HG03159 (cell line): Measurements from ENCODE around the gene UST.
"Not testable (repeated sequence)": the region's sequence is repeated elsewhere in the genome, so short reads cannot be mapped to it uniquely, and the experiment has no call there.

Experiments used
- ATAC-seq: cut with Tn5 transposase; IDR thresholded peaks from one replicate; pipeline ENCODE4 v1.9.1; 2021; ENCODE audit warnings: mild to moderate bottlenecking, moderate library complexity; ENCODE audit not compliant: unreplicated experiment

The UST gene

DNA sequence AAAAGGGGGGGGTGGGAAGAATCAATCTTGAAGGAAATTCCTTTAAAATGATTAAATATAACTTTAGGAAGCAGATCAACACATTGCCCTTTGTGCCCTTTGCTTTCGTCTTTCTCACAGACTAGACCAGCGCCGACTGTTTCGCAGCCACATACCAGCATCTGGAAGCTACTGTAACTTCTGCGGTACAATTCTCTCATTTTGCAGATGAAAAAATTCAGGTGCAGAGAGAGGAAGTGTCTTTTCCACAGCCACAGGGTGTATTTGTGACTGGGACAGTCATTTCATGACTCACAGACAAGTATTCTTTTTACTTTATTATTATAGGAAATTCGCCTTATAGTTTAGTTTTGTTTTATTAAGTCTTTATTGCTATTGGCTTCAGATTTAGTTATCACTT is 84.2 kb downstream of the UST start:
- no peak for ATAC-seq

DNA sequence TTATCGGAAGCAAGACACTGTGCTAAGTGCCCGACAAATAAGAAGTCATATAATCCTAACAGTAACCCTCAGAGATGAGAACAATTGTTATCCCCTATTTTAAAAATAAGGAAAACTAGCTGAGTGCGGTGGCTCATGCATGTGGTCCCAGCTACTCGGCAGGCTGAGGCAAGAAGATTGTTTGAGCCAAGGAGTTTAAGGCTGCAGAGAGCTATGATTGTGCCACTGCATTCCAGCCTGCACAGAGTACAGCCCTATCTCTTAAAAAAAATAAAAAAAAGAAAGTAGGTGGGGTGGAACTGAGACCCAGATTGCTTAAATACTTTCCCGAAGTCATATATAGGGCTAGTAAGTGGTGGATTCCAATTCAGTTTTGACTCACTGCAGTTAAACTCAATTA is 84.7 kb downstream of the UST start:
- no peak for ATAC-seq

GRCh38 chr6:148835920-148836441 is 89.2 kb downstream of the UST start:
- ATAC-seq: no peak

- no peak for ATAC-seq
These were observed 89.9 kb downstream of the UST start for GRCh38 chr6:148836751-148837150.

- no peak for ATAC-seq
These were observed 91.1 kb downstream of the UST start for GRCh38 chr6:148837941-148838340.

DNA sequence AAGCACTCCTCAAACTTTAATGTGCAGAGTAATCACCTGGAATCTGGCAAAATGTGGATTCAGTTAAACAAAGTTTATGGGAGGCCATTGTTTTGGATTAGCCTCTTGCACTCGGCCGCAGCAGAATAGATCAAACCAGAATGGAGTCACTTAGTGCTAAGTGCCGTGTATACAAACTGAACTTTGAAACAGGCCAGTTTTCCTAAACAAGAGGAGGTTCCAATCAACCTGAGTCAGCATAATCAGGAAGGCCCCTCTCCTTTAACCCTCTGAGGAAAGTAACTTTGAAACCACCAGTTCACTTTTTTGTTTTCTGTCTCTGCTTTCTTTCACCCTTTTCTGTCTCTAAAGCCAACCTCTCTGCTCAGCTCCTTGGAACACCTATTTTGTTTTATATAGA is 92.2 kb downstream of the UST start:
- no peak for ATAC-seq

- no peak for ATAC-seq
These were observed 93.4 kb downstream of the UST start for GRCh38 chr6:148840256-148840655.

- ATAC-seq: no peak
These were observed 95.6 kb downstream of the UST start for GRCh38 chr6:148842296-148843019.

DNA sequence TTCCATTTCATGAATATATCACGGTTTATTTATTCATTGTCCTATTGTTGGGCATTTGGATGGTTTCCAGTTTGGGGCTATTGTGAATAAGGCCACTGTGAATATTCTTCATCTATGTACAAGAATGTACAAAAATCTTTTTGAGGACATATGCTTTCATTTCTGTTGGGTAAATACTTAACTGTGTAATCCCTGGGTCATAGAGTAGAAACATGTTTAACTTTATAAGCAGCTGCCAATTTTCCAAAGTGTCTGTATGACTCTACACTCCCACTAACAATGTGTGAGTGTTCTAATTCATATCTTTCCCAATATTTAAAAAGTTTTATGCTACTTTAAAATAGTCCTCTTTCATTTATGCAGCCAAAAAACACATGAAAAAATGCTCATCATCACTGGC is 98.6 kb downstream of the UST start:
- ATAC-seq: no peak

DNA sequence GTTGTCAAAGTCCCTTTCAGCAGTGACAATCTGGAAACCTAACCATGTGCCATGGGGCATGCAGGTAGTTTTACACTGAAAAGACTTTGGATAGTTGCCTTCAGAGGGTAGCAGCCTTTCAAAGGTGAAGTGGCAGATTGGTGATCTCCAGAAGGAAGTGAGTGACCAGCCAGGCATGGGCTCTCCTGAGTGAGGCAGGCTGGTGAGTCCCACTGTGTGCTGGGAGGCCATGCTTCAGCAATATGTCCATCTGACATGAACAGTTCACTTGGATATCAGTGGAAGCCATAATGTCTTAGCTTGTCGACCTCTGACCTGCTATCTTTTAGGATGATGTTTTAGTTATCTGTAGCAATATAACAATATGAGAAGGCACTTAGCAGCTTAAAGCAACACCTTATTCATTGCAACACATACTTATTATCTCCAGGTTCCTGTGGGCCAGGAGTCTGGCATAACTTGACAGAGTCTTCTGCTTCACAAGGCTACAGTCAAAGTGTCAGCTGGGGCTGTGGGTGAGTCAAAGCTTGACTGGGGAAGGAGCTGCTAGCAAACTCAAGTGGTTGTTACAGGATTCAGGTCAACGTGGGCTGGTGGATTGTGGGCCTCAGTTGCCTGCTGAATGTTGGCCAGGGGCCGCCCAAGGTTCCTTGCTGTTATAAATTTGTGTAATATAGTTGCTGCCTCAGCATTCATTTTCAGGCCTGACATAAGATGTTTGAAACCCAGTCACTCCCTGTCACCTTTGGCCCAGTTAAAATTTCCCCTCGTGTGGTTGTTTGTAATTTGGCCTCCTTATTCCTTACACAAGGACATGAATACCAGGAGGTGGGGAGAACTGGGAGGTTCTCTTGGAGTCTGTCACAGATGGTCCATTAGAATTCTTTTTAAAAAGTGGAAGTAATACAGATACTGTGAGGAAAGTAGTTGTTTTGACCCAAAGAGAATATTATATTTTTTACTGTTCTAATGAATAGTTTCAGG is 100.2 kb downstream of the UST start:
- ATAC-seq: no peak

- ATAC-seq: no peak
These were observed 102.1 kb downstream of the UST start for GRCh38 chr6:148848915-148849314.

DNA sequence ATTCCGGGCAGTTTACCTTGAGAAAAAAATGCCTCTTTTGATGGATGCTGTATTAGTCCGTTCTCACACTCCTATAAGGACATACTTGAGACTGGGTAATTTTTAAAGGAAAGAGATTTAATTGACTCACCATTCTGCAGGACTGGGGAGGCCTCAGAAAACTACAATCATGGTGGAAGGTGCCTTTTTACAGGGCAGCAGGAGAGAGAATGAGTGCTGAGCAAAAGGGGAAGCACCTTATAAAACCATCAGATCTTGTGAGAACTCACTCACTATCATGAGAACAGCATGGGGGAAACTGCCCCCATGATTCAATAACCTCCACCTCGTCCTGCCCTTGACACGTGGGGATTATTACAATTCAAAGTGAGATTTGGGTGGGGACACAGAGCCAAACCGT is 102.6 kb downstream of the UST start:
- ATAC-seq: not testable (repeated sequence)

- ATAC-seq: no peak
These were observed 104.1 kb downstream of the UST start for GRCh38 chr6:148850964-148851363.

GRCh38 chr6:148851683-148852556 is 105.1 kb downstream of the UST start:
- ATAC-seq: no peak

DNA sequence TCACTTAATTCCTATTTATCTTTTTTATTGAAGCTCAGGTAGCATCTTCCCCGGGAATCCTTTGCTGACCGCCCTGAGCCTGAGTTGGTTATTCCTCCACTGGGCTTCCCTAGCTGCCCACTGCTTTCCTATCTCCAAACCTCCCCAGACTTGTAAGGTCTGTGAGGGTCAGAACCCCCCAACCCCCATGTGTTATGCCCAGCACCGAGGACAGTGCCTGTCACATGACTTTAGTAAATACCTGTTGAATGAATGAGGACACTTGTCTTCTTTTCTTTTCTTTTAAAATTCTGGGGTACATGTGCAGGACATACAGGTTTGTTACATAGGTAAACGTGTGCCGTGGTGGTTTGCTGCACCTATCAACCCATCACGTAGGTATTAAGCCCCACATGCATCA is 105.9 kb downstream of the UST start:
- no peak for ATAC-seq

DNA sequence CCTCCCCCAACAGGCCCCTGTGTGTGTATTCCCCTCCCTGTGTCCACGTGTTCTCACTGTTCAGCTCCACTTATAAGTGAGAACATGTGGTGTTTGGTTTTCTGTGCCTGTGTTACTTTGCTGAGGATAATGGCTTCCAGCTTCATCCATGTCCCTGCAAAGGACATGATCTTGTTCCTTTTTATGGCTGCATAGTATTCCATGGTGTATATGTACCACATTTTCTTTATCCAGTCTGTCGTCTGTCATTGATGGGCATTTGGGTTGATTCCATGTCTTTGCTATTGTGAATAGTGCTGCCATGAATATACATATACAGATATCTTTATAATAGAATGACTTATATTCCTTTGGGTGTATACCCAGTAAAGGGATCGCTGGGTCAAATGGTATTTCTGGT is 106.3 kb downstream of the UST start:
- not testable (repeated sequence) for ATAC-seq

GRCh38 chr6:148854096-148854495 is 107.3 kb downstream of the UST start:
- ATAC-seq: no peak

GRCh38 chr6:148854992-148855391 is 108.2 kb downstream of the UST start:
- ATAC-seq: no peak

- ATAC-seq: no peak
These were observed 108.9 kb downstream of the UST start for GRCh38 chr6:148855744-148856143.

DNA sequence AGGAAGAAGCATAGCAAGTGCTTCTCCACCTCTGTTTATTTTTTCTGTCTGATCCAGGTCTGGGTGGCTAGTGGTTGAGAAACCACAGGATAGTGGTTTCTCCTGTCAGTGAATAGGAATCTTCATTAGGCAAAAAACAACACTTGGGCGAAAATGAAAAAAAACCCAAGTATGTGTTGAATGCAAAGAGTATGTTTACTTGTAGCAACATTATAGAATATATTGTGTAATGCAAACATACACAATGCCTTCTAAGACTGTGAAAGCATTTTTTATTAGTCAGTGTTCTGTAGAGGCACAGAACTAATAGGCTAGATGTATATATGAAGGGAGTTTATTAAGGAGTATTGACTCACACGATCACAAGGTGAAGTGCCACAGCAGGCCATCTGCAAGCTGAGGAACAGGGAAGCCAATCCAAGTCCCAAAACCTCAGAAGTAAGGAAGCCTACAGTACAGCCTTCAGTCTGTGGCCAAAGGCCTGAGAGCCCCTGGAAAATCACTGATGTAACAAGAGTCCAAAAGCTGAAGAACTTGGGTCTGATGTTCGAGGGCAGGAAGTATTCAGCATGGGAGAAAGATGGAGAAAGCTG is 111.1 kb downstream of the UST start:
- no peak for ATAC-seq
